ENCODE measurements around the gene NOX1.
"Not testable (repeated sequence)": the region's sequence is repeated elsewhere in the genome, so short reads cannot be mapped to it uniquely, and the experiment has no call there.

NOX1 gene

DNA sequence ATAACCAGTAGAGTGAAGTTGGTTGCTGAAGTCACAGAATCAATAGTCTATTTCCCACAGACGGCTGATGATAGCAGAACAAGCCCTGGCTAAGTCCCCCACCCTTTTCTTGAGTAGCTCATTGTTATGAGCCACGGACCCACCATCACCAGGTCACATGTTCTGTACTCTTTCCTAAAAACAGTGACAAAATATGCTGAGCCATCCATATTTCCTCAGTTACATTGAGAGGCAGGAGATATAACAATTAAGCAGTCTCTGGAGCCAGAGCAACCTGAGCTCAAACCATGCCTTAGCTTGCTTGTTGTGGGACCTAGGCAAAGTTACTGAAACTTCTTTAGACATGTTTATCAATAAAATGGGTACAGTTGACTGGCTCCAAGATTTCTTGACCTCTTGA, 56.8 kb downstream of the NOX1 start:
- no peak for DNase-seq

GRCh38 chrX:100812216-100813158, 61.7 kb downstream of the NOX1 start:
- no peak for DNase-seq

- DNase-seq, result not testable (repeated sequence)
Observed at GRCh38 chrX:100808265-100808664, 65.9 kb downstream of the NOX1 start.

- no peak for DNase-seq
Observed at GRCh38 chrX:100804780-100805179, 69.4 kb downstream of the NOX1 start.

DNA sequence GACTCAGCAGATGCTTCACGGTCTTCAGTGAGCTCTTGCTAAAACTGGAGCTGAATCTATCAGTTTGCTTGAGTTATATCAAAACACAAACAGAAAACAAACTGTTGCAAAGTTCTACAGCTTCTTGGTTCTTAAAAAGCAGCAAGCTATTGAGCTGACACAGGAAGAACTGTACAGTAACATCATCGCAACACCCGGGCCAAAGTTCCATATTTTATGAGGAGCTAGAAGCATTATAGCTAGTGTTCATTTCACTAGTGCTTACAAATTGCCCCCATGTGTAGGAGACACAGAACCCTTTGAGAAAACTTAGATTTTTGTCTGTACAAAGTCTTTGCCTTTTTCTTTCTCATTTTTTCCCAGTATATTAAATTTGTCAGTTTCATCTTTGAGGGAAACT, 71.3 kb downstream of the NOX1 start:
- no peak for DNase-seq

- DNase-seq, result no peak
Observed at GRCh38 chrX:100798484-100799214, 75.5 kb downstream of the NOX1 start.

- DNase-seq, result no peak
Observed at GRCh38 chrX:100797359-100797758, 76.8 kb downstream of the NOX1 start.

GRCh38 chrX:100796371-100796770, 77.8 kb downstream of the NOX1 start:
- not testable (repeated sequence) for DNase-seq

Data from CD4-positive, alpha-beta T cell treated with Interleukin-17A for 1 hour (primary cell).